ENCODE data around the gene LMTK2. TPM values are rescaled to one million over a fixed set of nuclear protein-coding genes. Genes with fewer than 3 reads are reported as not detected.
A peak's percentile ranks its signal among the peaks of the same experiment; 100 is the strongest.
"Not testable (repeated sequence)": the region's sequence is repeated elsewhere in the genome, so short reads cannot be mapped to it uniquely, and the experiment has no call there.

Gene LMTK2
- total RNA-seq, 2 experiments from 2014 or later: 10.2 TPM

DNA sequence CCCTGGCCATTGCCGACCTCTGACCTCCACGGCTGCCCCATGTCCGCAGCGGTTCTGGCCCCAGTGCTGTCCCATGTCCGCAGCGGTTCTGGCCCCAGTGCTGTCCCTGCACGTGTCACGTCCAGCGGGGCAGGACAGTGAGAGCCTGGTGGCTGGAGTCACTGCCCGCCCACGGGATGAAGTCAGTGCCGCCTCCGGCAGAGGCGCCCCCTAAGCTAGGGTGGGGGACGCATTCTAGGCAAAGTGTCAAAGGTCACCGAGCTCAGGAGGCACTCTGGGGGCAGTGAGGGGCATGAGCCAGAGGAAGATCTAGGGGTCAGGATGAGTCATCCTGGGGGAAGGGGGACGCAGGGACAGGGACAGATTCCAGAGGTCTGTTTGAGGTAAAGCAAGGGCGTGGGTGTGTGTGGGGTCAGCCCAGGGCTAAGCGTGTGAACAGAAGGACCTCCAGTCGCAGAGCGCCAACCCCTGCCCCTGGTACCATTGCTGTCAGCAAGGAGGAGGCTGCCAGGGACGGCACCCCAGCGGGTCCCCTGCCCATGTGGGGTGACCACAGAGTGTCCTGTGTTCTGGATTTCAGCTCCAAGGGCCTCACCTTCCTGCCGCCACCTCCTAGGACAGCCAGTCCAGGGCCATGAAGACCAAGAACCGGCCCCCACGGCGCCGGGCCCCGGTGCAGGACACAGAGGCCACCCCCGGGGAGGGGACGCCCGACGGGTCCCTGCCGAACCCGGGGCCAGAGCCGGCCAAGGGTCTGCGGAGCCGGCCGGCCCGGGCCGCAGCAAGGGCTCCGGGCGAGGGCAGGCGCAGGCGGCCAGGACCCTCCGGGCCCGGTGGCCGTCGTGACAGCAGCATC, 105.2 kb downstream of the LMTK2 start:
- ATAC-seq (peak; percentile 26), DNase-seq (no peak)
- Mint-ChIP-seq H3K4me3 (peak overlapping the region; percentile 38), H3K27ac (no peak overlapping the region), H3K9me3 (ENCODE audit: insufficient read depth) (no peaks in the 10 kb centered on the region), H3K4me1 (ENCODE audit: low read depth) (peaks cover 5% of the 10 kb centered on the region), H3K27me3 (ENCODE audit: low read depth) (peaks cover 4% of the 10 kb centered on the region), H3K36me3 (ENCODE audit: low read depth) (peaks cover 3% of the 10 kb centered on the region)
- ChIA-PET CTCF (no interaction called here), POLR2A (interaction anchor here (1.4 kb wide), 1 partner anchor 9 kb away, joined by 6 read pairs; no protein-coding TSS in a partner anchor)

DNA sequence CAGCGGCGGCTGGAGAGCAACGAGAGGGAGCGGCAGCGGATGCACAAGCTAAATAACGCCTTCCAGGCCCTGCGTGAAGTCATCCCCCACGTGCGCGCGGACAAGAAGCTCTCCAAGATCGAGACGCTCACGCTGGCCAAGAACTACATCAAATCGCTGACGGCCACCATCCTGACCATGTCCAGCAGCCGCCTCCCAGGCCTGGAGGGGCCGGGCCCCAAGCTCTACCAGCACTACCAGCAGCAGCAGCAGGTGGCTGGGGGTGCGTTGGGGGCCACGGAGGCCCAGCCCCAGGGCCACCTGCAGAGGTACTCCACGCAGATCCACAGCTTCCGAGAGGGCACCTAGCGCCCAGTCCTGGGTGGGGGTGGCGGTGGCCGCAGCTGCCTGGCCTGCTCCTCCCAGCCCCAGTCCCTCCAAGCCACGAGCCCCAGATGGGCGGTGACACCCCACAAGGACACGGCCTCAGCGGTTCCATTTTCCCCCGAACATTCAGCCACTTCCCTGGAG, 105.9 kb downstream of the LMTK2 start:
- DNase-seq (no peak), ATAC-seq (no peak)
- ChIA-PET CTCF (no interaction called here), POLR2A (interaction anchor here (0.5 to 1.4 kb wide), 3 partner anchors 10 to 563 kb away, joined by 4 to 6 read pairs (median 5); no protein-coding TSS in a partner anchor)
- H3K27me3 Mint-ChIP-seq (ENCODE audit: low read depth): peaks cover 4% of the 10 kb centered on the region
- H3K27ac Mint-ChIP-seq: no peak overlapping the region
- no peaks in the 10 kb centered on the region for H3K9me3 Mint-ChIP-seq (ENCODE audit: insufficient read depth)
- no peaks in the 10 kb centered on the region for H3K36me3 Mint-ChIP-seq (ENCODE audit: low read depth)
- no peak overlapping the region for H3K4me3 Mint-ChIP-seq
- peaks cover 5% of the 10 kb centered on the region for H3K4me1 Mint-ChIP-seq (ENCODE audit: low read depth)

DNA sequence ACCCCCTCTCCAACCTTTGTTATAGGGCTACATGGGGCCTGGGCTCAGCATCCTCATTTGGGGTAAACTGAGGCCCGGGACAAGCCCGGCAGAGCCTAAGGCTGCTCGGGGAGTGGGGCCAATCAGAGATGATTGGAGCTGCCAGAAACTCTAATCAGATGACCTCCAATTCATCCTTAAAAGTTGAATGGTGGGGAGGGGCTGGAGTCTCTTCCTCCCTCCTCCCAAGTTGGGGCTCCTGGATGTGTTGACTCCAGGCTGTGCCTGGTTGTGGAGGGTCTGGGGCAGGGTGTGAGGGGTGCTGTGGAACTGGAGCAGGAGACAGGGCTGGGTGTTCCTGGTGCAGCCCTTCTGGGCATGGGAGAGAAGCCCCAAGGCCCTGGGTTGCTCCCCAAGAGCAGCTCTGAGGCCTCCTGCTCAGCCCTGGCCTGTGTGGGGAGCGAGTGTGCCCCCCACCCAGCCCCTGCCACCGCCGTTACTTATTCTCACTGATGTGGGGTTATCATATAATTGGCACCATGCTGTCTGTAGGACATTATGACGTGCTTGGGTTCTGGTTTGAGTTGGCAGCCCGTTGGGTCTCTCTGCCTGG, 106.7 kb downstream of the LMTK2 start:
- Mint-ChIP-seq H3K36me3 (ENCODE audit: low read depth) (peaks cover 4% of the 10 kb centered on the region), H3K27me3 (ENCODE audit: low read depth) (peaks cover 4% of the 10 kb centered on the region), H3K9me3 (ENCODE audit: insufficient read depth) (no peaks in the 10 kb centered on the region), H3K4me1 (ENCODE audit: low read depth) (peaks cover 8% of the 10 kb centered on the region), H3K4me3 (no peak overlapping the region), H3K27ac (peak overlapping the region; percentile 52)
- DNase-seq (no peak), ATAC-seq (no peak)
- POLR2A ChIA-PET: interaction anchor here (0.6 to 1.4 kb wide), 2 partner anchors 10 to 562 kb away, joined by 4 to 6 read pairs; no protein-coding TSS in a partner anchor
- CTCF ChIA-PET: no interaction called here

DNA sequence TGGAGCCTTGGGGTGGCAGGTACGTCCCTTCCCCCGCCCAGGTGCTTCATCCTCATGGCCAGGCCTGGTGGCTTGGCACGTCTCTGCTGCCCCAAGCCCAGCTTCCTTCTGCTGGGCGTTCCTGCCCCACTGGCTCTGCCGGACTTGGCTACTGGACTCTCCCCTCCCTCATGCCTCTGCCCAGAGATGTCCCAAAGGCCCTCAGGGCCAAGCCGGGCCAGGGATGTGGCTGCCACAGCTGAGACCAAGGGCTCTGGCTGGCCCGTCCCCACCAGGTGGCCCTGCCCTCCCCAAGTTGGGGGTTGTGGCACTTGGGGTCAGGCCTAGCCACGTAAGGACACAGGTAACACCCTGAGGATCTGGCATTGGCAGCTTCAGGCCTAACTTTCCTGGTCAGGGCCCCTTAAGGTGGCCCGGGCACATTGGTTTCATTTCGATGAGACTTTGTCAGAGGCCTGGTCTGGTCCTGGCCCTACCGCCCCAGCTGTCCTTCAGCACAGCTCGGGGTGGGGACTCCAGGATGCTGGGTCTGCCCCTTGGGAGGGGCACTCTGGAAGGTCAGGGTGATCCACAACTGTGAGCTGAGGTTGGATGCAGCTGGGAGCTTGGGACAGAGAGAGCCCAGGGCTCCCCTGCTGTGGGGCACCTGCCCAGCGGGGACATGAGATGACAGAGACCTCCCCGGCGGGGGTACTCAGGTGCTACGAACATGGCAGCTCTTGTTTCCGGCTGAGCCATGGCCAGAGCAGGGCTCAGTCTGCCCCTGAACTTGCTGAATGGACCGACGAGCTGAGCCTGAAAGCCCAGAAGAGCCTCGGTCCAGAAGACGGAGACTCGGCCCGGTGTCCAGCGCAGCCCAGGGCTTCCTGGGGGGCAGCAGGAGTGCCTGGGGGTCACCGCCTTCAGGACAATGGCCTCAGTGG, 107.5 kb downstream of the LMTK2 start:
- DNase-seq: no peak
- H3K9me3 Mint-ChIP-seq (ENCODE audit: insufficient read depth): no peaks in the 10 kb centered on the region
- H3K27me3 Mint-ChIP-seq (ENCODE audit: low read depth): peaks cover 4% of the 10 kb centered on the region
- peaks cover 10% of the 10 kb centered on the region for H3K4me1 Mint-ChIP-seq (ENCODE audit: low read depth)
- peaks cover 5% of the 10 kb centered on the region for H3K36me3 Mint-ChIP-seq (ENCODE audit: low read depth)
- no peak overlapping the region for H3K4me3 Mint-ChIP-seq
- ChIA-PET CTCF (no interaction called here), POLR2A (no interaction called here)
- ATAC-seq: no peak
- H3K27ac Mint-ChIP-seq: no peak overlapping the region

DNA sequence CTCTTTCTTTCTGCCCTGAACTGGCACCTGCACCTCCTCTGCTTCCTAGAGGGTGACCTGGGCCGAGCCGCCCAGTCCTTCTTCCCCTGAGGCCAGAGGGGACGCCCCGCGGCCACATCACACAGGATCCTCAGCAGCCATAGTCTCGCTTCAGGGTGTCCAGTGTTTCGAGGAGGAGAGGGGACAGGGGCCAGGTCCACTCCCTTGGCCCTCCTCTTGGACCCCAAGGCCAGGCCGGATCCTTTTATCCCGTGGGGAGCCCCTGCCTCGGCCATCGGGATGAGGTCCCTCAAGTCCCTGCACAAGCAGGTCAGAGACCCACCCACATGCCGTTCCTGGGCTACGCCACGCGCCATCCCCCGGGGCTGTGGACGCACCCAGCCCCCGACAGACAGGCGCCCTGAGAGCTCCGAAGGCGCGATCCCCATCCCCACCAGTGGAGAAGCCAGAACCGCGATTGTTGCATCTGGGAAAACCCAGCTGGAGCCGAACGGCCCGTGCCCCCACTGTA, 108.2 kb downstream of the LMTK2 start:
- no peak for DNase-seq
- H3K4me1 Mint-ChIP-seq (ENCODE audit: low read depth): peaks cover 10% of the 10 kb centered on the region
- ChIA-PET POLR2A (no interaction called here), CTCF (no interaction called here)
- no peaks in the 10 kb centered on the region for H3K9me3 Mint-ChIP-seq (ENCODE audit: insufficient read depth)
- peaks cover 7% of the 10 kb centered on the region for H3K36me3 Mint-ChIP-seq (ENCODE audit: low read depth)
- H3K4me3 Mint-ChIP-seq: no peak overlapping the region
- no peak overlapping the region for H3K27ac Mint-ChIP-seq
- ATAC-seq: no peak
- H3K27me3 Mint-ChIP-seq (ENCODE audit: low read depth): peaks cover 4% of the 10 kb centered on the region

DNA sequence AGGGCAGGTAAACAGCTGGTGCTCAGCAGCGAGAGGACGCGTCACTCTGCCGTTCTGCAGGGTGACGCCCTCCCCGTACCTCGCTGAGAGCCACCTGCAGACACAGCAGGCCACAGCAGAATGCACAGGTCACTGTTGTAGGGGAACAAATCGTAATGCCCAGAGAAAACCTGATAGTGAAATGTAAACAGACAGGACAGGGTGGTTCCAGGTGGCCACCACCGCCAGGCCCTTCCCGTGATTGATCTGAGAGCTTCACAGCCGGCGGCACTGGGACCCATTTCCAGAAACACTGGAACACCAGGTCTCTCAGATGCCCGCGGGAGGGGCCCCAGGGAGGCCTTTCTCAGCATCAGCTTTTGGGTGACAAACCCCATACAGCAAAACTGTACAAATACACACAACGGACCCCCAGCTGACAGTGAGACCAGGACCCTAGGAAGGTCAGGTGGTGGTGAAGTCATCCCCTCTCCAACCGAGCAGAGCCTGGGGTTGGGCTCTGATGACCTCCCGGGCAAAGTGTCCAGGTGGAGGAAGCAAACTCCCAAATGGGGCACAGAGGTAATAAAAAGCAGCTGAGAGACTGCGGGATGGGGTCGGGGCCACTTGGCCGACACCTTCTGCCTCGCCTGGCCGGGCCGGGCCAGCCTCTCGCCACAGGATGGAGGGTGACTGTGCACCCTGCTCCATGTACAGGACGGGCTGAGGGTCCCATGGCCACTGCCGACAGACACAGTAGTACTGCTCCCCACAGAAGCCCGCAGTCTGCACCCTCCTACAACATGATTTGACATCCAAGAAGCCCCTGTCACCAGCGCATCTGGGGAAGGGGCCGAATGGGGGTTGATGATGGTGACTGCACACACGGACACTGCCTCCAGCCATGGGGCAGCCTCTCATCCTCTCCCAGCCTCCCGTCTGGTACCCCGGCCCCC, 109.2 kb downstream of the LMTK2 start:
- Mint-ChIP-seq H3K9me3 (ENCODE audit: insufficient read depth) (no peaks in the 10 kb centered on the region), H3K36me3 (ENCODE audit: low read depth) (peaks cover 7% of the 10 kb centered on the region), H3K27ac (no peak overlapping the region), H3K4me3 (no peak overlapping the region), H3K4me1 (ENCODE audit: low read depth) (peaks cover 10% of the 10 kb centered on the region), H3K27me3 (ENCODE audit: low read depth) (peaks cover 4% of the 10 kb centered on the region)
- ChIA-PET POLR2A (no interaction called here), CTCF (no interaction called here)
- DNase-seq (no peak), ATAC-seq (no peak)

DNA sequence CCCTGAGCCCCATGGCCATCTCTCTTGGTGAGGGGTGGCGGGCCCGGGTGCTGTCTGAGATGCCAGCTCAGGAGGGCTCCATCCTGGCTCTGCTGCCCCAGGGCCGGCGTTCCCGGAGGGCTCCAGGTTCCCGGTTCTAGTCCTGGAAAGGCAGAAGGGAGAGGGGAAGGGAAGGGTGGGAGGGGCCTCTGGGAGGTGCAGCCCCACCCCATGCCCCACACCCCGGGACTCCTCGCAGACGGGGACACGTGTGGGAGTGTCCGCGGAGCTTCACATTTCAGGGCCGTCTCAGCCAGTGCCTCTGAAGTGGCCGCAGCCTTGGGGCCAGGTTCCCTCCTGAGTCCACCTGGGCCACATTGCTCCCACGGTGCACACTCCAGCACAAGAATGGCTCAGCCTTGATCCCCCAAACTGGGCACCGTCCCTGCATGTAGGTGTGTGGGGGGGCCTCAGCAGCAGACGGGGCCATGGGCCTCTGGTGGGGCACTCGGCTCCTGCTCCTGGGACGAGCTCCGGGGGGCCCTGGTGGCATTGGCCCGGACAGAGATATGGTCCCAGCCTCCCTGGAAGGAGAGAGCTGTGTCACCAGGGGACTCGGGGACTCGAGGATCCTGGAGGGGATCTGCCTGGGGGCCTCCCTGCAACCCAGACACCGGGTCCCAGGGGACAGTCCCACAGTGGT, 110.4 kb downstream of the LMTK2 start:
- H3K9me3 Mint-ChIP-seq (ENCODE audit: insufficient read depth): no peaks in the 10 kb centered on the region
- no peak overlapping the region for H3K4me3 Mint-ChIP-seq
- no peaks in the 10 kb centered on the region for H3K27me3 Mint-ChIP-seq (ENCODE audit: low read depth)
- no peak overlapping the region for H3K27ac Mint-ChIP-seq
- DNase-seq (no peak), ATAC-seq (no peak)
- ChIA-PET POLR2A (no interaction called here), CTCF (no interaction called here)
- peaks cover 5% of the 10 kb centered on the region for H3K4me1 Mint-ChIP-seq (ENCODE audit: low read depth)
- peaks cover 10% of the 10 kb centered on the region for H3K36me3 Mint-ChIP-seq (ENCODE audit: low read depth)

DNA sequence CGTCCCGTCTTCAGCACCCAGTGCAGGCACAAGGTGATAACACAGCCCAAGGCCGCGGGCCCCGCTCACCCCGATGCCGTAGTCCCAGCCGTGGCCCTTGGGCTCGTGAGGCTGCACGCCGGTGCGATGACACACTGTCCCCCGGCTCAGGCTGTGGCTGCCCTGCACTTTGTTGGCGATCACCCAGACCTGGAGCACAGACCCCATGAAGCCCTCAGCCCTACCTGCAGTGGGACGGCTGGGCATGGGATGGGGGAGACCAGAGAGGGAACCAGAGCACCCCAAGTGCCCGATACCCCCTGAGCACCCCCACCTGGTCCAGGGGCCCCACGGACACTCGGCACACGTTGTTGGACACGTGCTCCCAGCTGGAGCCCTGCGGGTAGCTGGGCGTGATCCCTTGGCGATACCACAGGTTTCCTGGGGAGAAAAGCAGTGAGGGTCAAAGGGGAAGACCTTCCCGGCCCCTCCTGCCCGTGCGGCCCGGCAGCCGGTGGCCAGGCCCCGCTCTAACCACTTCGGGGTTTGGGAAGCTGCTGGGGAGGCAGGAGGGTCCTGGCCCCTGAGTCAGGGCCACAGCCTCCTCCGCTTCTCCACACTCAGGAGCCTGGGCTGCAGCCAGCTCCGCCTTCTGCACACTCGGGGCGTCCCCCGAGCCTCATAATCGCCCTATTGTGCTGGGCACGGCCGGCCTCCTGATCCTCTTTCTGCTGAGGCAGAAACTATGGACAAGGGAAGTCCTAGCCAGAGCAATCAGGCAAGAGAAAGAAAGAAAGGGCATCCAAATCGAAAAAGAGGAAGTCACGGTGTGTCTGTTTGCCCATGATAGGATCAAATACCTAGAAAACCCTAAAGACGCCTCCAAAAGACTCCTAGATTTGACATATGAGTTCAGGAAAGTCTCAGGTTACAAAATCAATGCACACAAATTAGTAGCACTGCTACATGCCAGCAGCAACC, 111.2 kb downstream of the LMTK2 start:
- Mint-ChIP-seq H3K27me3 (ENCODE audit: low read depth) (no peaks in the 10 kb centered on the region), H3K27ac (no peak overlapping the region), H3K4me3 (no peak overlapping the region), H3K36me3 (ENCODE audit: low read depth) (peaks cover 10% of the 10 kb centered on the region), H3K9me3 (ENCODE audit: insufficient read depth) (no peaks in the 10 kb centered on the region), H3K4me1 (ENCODE audit: low read depth) (peaks cover 5% of the 10 kb centered on the region)
- ATAC-seq (no peak), DNase-seq (no peak)
- POLR2A ChIA-PET: no interaction called here
- CTCF ChIA-PET: no interaction called here

DNA sequence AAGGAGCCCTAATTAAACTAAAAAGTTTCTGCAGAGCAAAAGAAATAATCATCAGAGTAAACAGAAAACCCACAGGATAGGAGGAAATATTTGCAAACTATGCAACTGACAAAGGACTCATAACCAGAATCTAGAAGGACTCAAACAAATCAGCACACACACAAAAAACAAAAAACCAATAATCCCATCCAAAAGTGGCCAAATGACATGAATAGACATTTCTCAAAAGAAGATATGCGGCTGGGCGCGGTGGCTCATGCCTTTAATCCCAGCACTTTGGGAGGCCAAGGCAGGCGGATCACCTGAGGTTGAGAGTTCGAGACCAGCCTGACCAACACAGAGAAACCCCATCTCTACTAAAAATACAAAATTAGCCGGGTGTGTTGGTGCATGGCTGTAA, 112.7 kb downstream of the LMTK2 start:
- H3K27ac Mint-ChIP-seq; DNase-seq; H3K36me3 Mint-ChIP-seq (ENCODE audit: low read depth); H3K4me3 Mint-ChIP-seq; ATAC-seq; POLR2A ChIA-PET; CTCF ChIA-PET; H3K27me3 Mint-ChIP-seq (ENCODE audit: low read depth); H3K9me3 Mint-ChIP-seq (ENCODE audit: insufficient read depth); H3K4me1 Mint-ChIP-seq (ENCODE audit: low read depth): not testable (repeated sequence)
